ENCODE data around the gene PROSER1. TPM values are rescaled to one million over a fixed set of nuclear protein-coding genes. Genes with fewer than 3 reads are reported as not detected.

PROSER1 gene
- total and polyA plus RNA-seq, 2 of the 4 experiments (the other 2 are of a cell fraction): 2.0 to 13.4 TPM

DNA sequence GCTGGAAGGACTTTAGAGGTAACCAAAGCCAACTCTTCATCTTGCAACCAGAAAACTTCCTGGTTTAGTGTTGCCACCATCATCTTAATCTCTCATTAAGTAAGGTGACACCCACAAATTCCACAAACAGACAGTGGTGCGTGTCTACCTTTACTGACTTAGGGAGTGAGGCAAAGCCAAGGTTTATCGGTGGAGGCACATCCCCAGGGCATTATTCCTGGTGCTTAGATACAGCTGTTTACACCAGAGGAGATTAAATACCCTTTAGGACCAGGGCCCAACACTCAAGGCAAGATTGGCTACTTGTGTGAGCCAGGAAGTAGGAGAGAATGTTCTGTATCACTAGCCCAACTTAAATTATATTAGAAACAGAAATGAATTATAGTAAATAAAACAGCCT is 56.8 kb downstream of the PROSER1 start:
- Histone ChIP-seq H3K4me1 (ENCODE audit: control insufficient read depth, insufficient read depth, low read length) (no peaks in the 10 kb centered on the region), H2BK20ac (ENCODE audit: low read depth, low read length) (no peak overlapping the region), H3K27ac (ENCODE audit: insufficient read depth, low read length) (no peak overlapping the region), H2BK120ac (ENCODE audit: low read depth, low read length) (no peak overlapping the region), H2BK15ac (ENCODE audit: low read depth, low read length) (no peak overlapping the region), H4K20me1 (ENCODE audit: insufficient read depth, low read length) (no peaks in the 10 kb centered on the region), H3K23ac (ENCODE audit: low read depth, low read length) (no peak overlapping the region), H2BK5ac (ENCODE audit: low read depth, low read length, poor library complexity, severe bottlenecking) (no peak overlapping the region), H3K56ac (ENCODE audit: extremely low read depth, insufficient read depth, low read length) (no peak overlapping the region), H3K4me3 (ENCODE audit: insufficient read depth, low read depth, low read length) (no peak overlapping the region), H3K18ac (ENCODE audit: low read depth, low read length) (no peak overlapping the region), H4K91ac (ENCODE audit: insufficient read depth, low read depth, low read length) (no peak overlapping the region), H3K27me3 (ENCODE audit: control insufficient read depth, insufficient read depth, low read length) (no peaks in the 10 kb centered on the region; the same call in 1 of the 2 replicates), H3K4ac (ENCODE audit: low read depth, low read length) (no peak overlapping the region), H3K9me3 (ENCODE audit: control insufficient read depth, insufficient read depth, low read length) (no peaks in the 10 kb centered on the region), H2AFZ (replicated peaks; ENCODE audit: low read length, poor library complexity) (no peak overlapping the region), H2AK9ac (replicated peaks; ENCODE audit: low read depth, low read length, poor library complexity) (no peak overlapping the region), H3K14ac (replicated peaks; ENCODE audit: low read depth, low read length) (no peak overlapping the region), H4K8ac (ENCODE audit: low read depth in 2 of 2, low read length in 2 of 2) (no peak overlapping the region), H3K9me1 (ENCODE audit: insufficient read depth, low read length) (no peaks in the 10 kb centered on the region), H3K79me1 (ENCODE audit: low read depth in 1 of 2, low read length in 2 of 2) (no peaks in the 10 kb centered on the region), H3K36me3 (ENCODE audit: control insufficient read depth, insufficient read depth, low read length) (no peaks in the 10 kb centered on the region), H4K5ac (ENCODE audit: low read depth, low read length) (no peak overlapping the region), H3K4me2 (ENCODE audit: low read depth, low read length) (no peak overlapping the region), H3K9ac (ENCODE audit: low read depth, low read length) (no peak overlapping the region), H2AK5ac (ENCODE audit: low read depth, low read length) (no peak overlapping the region)
- in situ Hi-C loops (cut with MboI; ENCODE audit: low sequenced_read_pairs): no loop called here
- dilution Hi-C loops (cut with HindIII; ENCODE audit: low sequenced_read_pairs, unreplicated experiment): no loop called here
- ChIA-PET POLR2A (ENCODE audit: unreplicated experiment) (no interaction called here), CTCF (no interaction called here)
- TF ChIP-seq NFE2L2 (IDR thresholded peaks at IDR 0.05; ENCODE audit: low read depth, low read length) (no peak), SMC3 (IDR thresholded peaks at IDR 0.05; ENCODE audit: low read depth, low read length) (no peak), MAFK (IDR thresholded peaks at IDR 0.05; ENCODE audit: low read depth, low read length) (no peak), BHLHE40 (IDR thresholded peaks at IDR 0.05; ENCODE audit: low read depth, low read length) (no peak), RCOR1 (IDR thresholded peaks at IDR 0.05; ENCODE audit: insufficient replicate concordance, low read length) (no peak), CHD1 (IDR thresholded peaks at IDR 0.05; ENCODE audit: low read depth, low read length) (no peak), POLR2A (IDR thresholded peaks at IDR 0.05; ENCODE audit: low read depth, low read length) (no peak), ELK1 (IDR thresholded peaks at IDR 0.05; ENCODE audit: borderline replicate concordance, low read depth, low read length) (no peak)
- TF ChIP-seq, protein P1, sequence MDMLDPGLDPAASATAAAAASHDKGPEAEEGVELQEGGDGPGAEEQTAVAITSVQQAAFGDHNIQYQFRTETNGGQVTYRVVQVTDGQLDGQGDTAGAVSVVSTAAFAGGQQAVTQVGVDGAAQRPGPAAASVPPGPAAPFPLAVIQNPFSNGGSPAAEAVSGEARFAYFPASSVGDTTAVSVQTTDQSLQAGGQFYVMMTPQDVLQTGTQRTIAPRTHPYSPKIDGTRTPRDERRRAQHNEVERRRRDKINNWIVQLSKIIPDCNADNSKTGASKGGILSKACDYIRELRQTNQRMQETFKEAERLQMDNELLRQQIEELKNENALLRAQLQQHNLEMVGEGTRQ (IDR thresholded peaks at IDR 0.05; ENCODE audit: low read depth, low read length): no peak
- intact Hi-C loops (cut with micrococcal nuclease): no loop called here
- ATAC-seq (ENCODE audit: low read depth) (no peak), DNase-seq (no peak)
- WGBS, 2 experiments (ENCODE audit: extremely low coverage in 2 of 2, insufficient read length in 1 of 2): no CpG with 5 or more reads among the region's 2 CpGs
- BruUV-seq (replicated peaks): no TSS peak
